GM18498 (cell line): ENCODE data around the gene KCNK4.
"Not testable (repeated sequence)": the region's sequence is repeated elsewhere in the genome, so short reads cannot be mapped to it uniquely, and the experiment has no call there.

Experiments used
- ATAC-seq: cut with Tn5 transposase; IDR thresholded peaks from one replicate; pipeline ENCODE4 v1.9.1; 2021; ENCODE audit warnings: mild to moderate bottlenecking, moderate library complexity; ENCODE audit not compliant: unreplicated experiment

The KCNK4 gene

GRCh38 chr11:64305691-64306562, 14.8 kb downstream of the KCNK4 start:
- ATAC-seq: peak; percentile 18

- ATAC-seq: no peak
These were observed 15.4 kb downstream of the KCNK4 start for GRCh38 chr11:64306563-64306875.

GRCh38 chr11:64306876-64307622, 15.9 kb downstream of the KCNK4 start:
- no peak for ATAC-seq

- ATAC-seq: not testable (repeated sequence)
These were observed 16.7 kb downstream of the KCNK4 start for GRCh38 chr11:64307795-64308194.

- ATAC-seq: no peak
These were observed 21.8 kb downstream of the KCNK4 start for GRCh38 chr11:64312947-64313346.

- ATAC-seq: no peak
These were observed 22.5 kb downstream of the KCNK4 start for GRCh38 chr11:64313491-64314145.

GRCh38 chr11:64314146-64314804, 23.2 kb downstream of the KCNK4 start:
- no peak for ATAC-seq

GRCh38 chr11:64314805-64315561, 23.9 kb downstream of the KCNK4 start:
- no peak for ATAC-seq

GRCh38 chr11:64315667-64316526, 24.8 kb downstream of the KCNK4 start:
- not testable (repeated sequence) for ATAC-seq

- peak; percentile 4 for ATAC-seq
These were observed 25.7 kb downstream of the KCNK4 start for GRCh38 chr11:64316672-64317324.

GRCh38 chr11:64317325-64317960, 26.3 kb downstream of the KCNK4 start, which contains the start of gene TRMT112:
TSS of gene TRMT112 (minus strand) at chr11:64317559. CDS start at chr11:64317526, 33 bp downstream.
- peak; percentile 68 for ATAC-seq

- peak; percentile 73 for ATAC-seq
These were observed 27.1 kb downstream of the KCNK4 start, which contains the start of gene PRDX5 for GRCh38 chr11:64317961-64318765. TSS of gene PRDX5 (plus strand) at chr11:64318121. CDS start at chr11:64318216, 95 bp downstream.

- no peak for ATAC-seq
These were observed 28.0 kb downstream of the KCNK4 start for GRCh38 chr11:64318766-64319761.

- no peak for ATAC-seq
These were observed 29.5 kb downstream of the KCNK4 start for GRCh38 chr11:64320556-64320955.

GRCh38 chr11:64321026-64321425, 29.9 kb downstream of the KCNK4 start:
- ATAC-seq: no peak

GRCh38 chr11:64321533-64321932, 30.4 kb downstream of the KCNK4 start:
- ATAC-seq: no peak
